H1 (cell line): ENCODE data around the gene UNK. TPM values are rescaled to one million over a fixed set of nuclear protein-coding genes. Genes with fewer than 3 reads are reported as not detected.

Experiments
- CTCF ChIA-PET: fragments of 300-600 bp; sonication (Branson Sonifier 250); formaldehyde crosslinking; loops from one replicate; lab custom pipeline; 2021; ENCODE audit not compliant: partially characterized antibody; lab: Charles Lee
- POLR2A ChIA-PET: fragments of 300-600 bp; sonication (Branson Sonifier 250); formaldehyde crosslinking; loops from one replicate; lab custom pipeline; 2021; ENCODE audit warnings: inconsistent platforms; ENCODE audit not compliant: partially characterized antibody; lab: Charles Lee
- DNase-seq, 2 experiments: peaks; one replicate each; pipeline versions ENCODE4 v3.0.0 to v3.0.0-alpha.2; 2010 to 2022; ENCODE audit warnings: low spot score in 2 of 2, low read depth in 1 of 2, mixed read lengths in 1 of 2
- FAIRE-seq: peaks from 2 replicates; lab custom pipeline; 2011; peaks lifted over from hg19 to GRCh38; lab: Jason Lieb, UNC
- H2AFZ ChIP-seq: 2 replicates; pipeline ENCODE4 v1.8.1; 2012; ENCODE audit warnings: low read length, inconsistent platforms
- H2AK5ac ChIP-seq: 2 replicates; pipeline ENCODE4 v1.6.1; 2013; ENCODE audit warnings: low read depth, low read length
- H2BK120ac ChIP-seq: replicated peaks from 2 replicates; pipeline ENCODE3; 2013; ENCODE audit warnings: low read depth, low read length, inconsistent platforms
- H2BK12ac ChIP-seq: 2 replicates; pipeline ENCODE4 v1.6.1; 2013; ENCODE audit warnings: low read depth, low read length
- H2BK15ac ChIP-seq: 2 replicates; pipeline ENCODE4 v1.6.1; 2013; ENCODE audit warnings: low read length
- H2BK20ac ChIP-seq: 2 replicates; pipeline ENCODE4 v1.6.1; 2013; ENCODE audit warnings: low read length
- H2BK5ac ChIP-seq: 2 replicates; pipeline ENCODE4 v1.6.1; 2013; ENCODE audit warnings: low read depth, low read length
- H3K14ac ChIP-seq: 2 replicates; pipeline ENCODE4 v1.6.1; 2013; ENCODE audit warnings: inconsistent platforms; ENCODE audit not compliant: insufficient read length
- H3K18ac ChIP-seq: 2 replicates; pipeline ENCODE4 v1.6.1; 2013; ENCODE audit warnings: low read length; ENCODE audit errors: extremely low read depth
- H3K23ac ChIP-seq: 2 replicates; pipeline ENCODE4 v1.6.1; 2013; ENCODE audit warnings: inconsistent platforms; ENCODE audit not compliant: insufficient read length
- H3K23me2 ChIP-seq: 2 replicates; pipeline ENCODE4 v1.6.1; 2013; ENCODE audit warnings: low read depth, low read length
- H3K27ac ChIP-seq: 2 replicates; pipeline ENCODE4 v1.6.1; 2011; ENCODE audit warnings: low read depth, low read length, inconsistent platforms
- H3K27me3 ChIP-seq, 4 experiments: replicated peaks in 1 of 4; 1 replicate in 1 of 4; 2 replicates in 3 of 4; pipeline versions ENCODE4 v1.6.1 to v1.8.1; 2011 to 2013; ENCODE audit warnings: low read length in 3 of 4, mild to moderate bottlenecking in 3 of 4, inconsistent platforms in 2 of 4, mixed read lengths in 2 of 4, moderate library complexity in 1 of 4; ENCODE audit not compliant: control insufficient read depth in 3 of 4, insufficient read depth in 3 of 4; ENCODE audit errors: extremely low read depth in 1 of 4
- H3K36me3 ChIP-seq, 4 experiments: 2 replicates each; pipeline versions ENCODE4 v1.6.1 to v1.8.1; 2011 to 2013; ENCODE audit warnings: mild to moderate bottlenecking in 4 of 4, low read length in 3 of 4, moderate library complexity in 2 of 4, control low read depth in 1 of 4, inconsistent platforms in 1 of 4; ENCODE audit not compliant: insufficient read depth in 4 of 4, control insufficient read depth in 2 of 4
- H3K4ac ChIP-seq: replicated peaks from 2 replicates; pipeline ENCODE3; 2013; ENCODE audit warnings: low read length, low read depth, mixed read lengths, inconsistent platforms; ENCODE audit not compliant: insufficient read length
- H3K4me1 ChIP-seq, 4 experiments: replicated peaks in 1 of 4; 1 replicate in 1 of 4; 2 replicates in 3 of 4; pipeline versions ENCODE4 v1.6.1 to v1.8.1; 2011 to 2013; ENCODE audit warnings: low read length in 3 of 4, inconsistent platforms in 2 of 4, mixed read lengths in 1 of 4; ENCODE audit not compliant: insufficient read depth in 4 of 4, control insufficient read depth in 3 of 4
- H3K4me2 ChIP-seq, 2 experiments: 2 replicates each; pipeline versions ENCODE4 v1.6.1 to v1.8.1; 2011 to 2013; ENCODE audit warnings: low read depth in 2 of 2, low read length in 2 of 2, control low read depth in 1 of 2, inconsistent platforms in 1 of 2, mild to moderate bottlenecking in 1 of 2; ENCODE audit not compliant: insufficient read depth in 1 of 2
- H3K4me3 ChIP-seq, 4 experiments: fragments of 200-600, 300-600 bp in 1 of 4; sonication (generic), shearing (Covaris generic), sonication (Bioruptor Twin) in 1 of 4; 2 replicates each; pipeline versions ENCODE4 v1.5.1 to v1.8.1; 2011 to 2016; ENCODE audit warnings: low read length in 4 of 4, low read depth in 3 of 4, control low read depth in 2 of 4, inconsistent platforms in 2 of 4, mild to moderate bottlenecking in 2 of 4, mixed read lengths in 1 of 4, moderate library complexity in 1 of 4; ENCODE audit not compliant: insufficient read depth in 2 of 4; ENCODE audit errors: extremely low read depth in 1 of 4
- H3K56ac ChIP-seq: replicated peaks from 2 replicates; pipeline ENCODE3; 2013; ENCODE audit warnings: low read depth, mild to moderate bottlenecking, mixed read lengths, low read length, inconsistent platforms; ENCODE audit not compliant: insufficient read length
- H3K79me1 ChIP-seq: 2 replicates; pipeline ENCODE4 v1.6.1; 2013; ENCODE audit warnings: low read depth, low read length, control low read depth
- H3K79me2 ChIP-seq, 2 experiments: 2 replicates each; pipeline versions ENCODE4 v1.6.1 to v1.8.1; 2012 to 2013; ENCODE audit warnings: low read length in 2 of 2, mild to moderate bottlenecking in 2 of 2, inconsistent platforms in 1 of 2; ENCODE audit not compliant: insufficient read depth in 2 of 2, control insufficient read depth in 1 of 2
- H3K9ac ChIP-seq, 4 experiments: replicated peaks in 1 of 4; 1 replicate in 1 of 4; 2 replicates in 3 of 4; pipeline versions ENCODE4 v1.6.1 to v1.8.1; 2011 to 2013; ENCODE audit warnings: low read depth in 3 of 4, low read length in 3 of 4, control low read depth in 2 of 4, mild to moderate bottlenecking in 2 of 4, moderate library complexity in 2 of 4, inconsistent platforms in 1 of 4; ENCODE audit errors: extremely low read depth in 1 of 4
- H3K9me3 ChIP-seq, 2 experiments: 2 replicates each; pipeline versions ENCODE4 v1.6.1 to v1.8.1; 2012 to 2013; ENCODE audit warnings: mild to moderate bottlenecking in 2 of 2, moderate library complexity in 2 of 2, control low read depth in 1 of 2, inconsistent platforms in 1 of 2, low read depth in 1 of 2, low read length in 1 of 2, mixed read lengths in 1 of 2; ENCODE audit not compliant: insufficient read depth in 2 of 2
- H4K20me1 ChIP-seq, 2 experiments: replicated peaks in 1 of 2; 2 replicates each; pipeline versions ENCODE3 to v1.8.1; 2011 to 2013; ENCODE audit warnings: inconsistent platforms in 2 of 2, low read length in 2 of 2, mild to moderate bottlenecking in 1 of 2; ENCODE audit not compliant: insufficient read depth in 2 of 2, control insufficient read depth in 1 of 2
- H4K5ac ChIP-seq: 2 replicates; pipeline ENCODE4 v1.6.1; 2013; ENCODE audit warnings: low read length, low read depth, mixed read lengths, inconsistent platforms; ENCODE audit not compliant: insufficient read length
- H4K8ac ChIP-seq: 2 replicates; pipeline ENCODE4 v1.8.0; 2013; ENCODE audit warnings: mild to moderate bottlenecking, moderate library complexity, low read length, inconsistent platforms; ENCODE audit not compliant: insufficient read depth; ENCODE audit errors: extremely low read depth
- H4K91ac ChIP-seq: replicated peaks from 2 replicates; pipeline ENCODE3; 2013; ENCODE audit warnings: low read length, mixed read lengths, inconsistent platforms; ENCODE audit not compliant: insufficient read length
- ATF2 ChIP-seq: IDR thresholded peaks from 2 replicates; pipeline ENCODE4 v1.6.1; 2012; ENCODE audit warnings: low read length, inconsistent platforms
- ATF3 ChIP-seq: IDR thresholded peaks from 2 replicates; pipeline ENCODE4 v1.6.1; 2011; ENCODE audit warnings: low read depth, mild to moderate bottlenecking, low read length; ENCODE audit not compliant: insufficient read depth
- CBX8 ChIP-seq: fragments of 300-800, 300-1000 bp; sonication (generic); IDR thresholded peaks from 2 replicates; pipeline ENCODE4 v1.7.1; 2016; ENCODE audit warnings: low read depth, low read length, borderline replicate concordance
- CHD1 ChIP-seq: IDR thresholded peaks from 2 replicates; pipeline ENCODE4 v1.6.1; 2012; ENCODE audit warnings: low read depth, low read length, improper control_type of control experiment
- GABPA ChIP-seq: IDR thresholded peaks from 2 replicates; pipeline ENCODE4 v1.6.1; 2011; ENCODE audit warnings: mild to moderate bottlenecking, low read length, moderate library complexity, borderline replicate concordance; ENCODE audit not compliant: insufficient read depth
- JUND ChIP-seq: IDR thresholded peaks from 2 replicates; pipeline ENCODE4 v1.6.1; 2011; ENCODE audit warnings: mild to moderate bottlenecking, improper control_type of control experiment, low read length
- PHF8 ChIP-seq: fragments of 200-600 bp; sonication (generic); conservative IDR thresholded peaks from 2 replicates; pipeline ENCODE4 v1.7.1; 2012; ENCODE audit warnings: low read depth, mild to moderate bottlenecking, inconsistent platforms, low read length, moderate library complexity
- POLR2A ChIP-seq, 2 experiments: IDR thresholded peaks; 1 replicate in 1 of 2; 2 replicates in 1 of 2; pipeline ENCODE4 v1.6.1; 2011; ENCODE audit warnings: low read depth in 2 of 2, low read length in 2 of 2, mild to moderate bottlenecking in 2 of 2; ENCODE audit errors: control extremely low read depth in 1 of 2
- POU5F1 ChIP-seq: IDR thresholded peaks from 2 replicates; pipeline ENCODE4 v1.6.1; 2011; ENCODE audit warnings: low read depth, mild to moderate bottlenecking, low read length, moderate library complexity
- RXRA ChIP-seq: IDR thresholded peaks from 2 replicates; pipeline ENCODE4 v1.6.1; 2011; ENCODE audit warnings: low read depth, mild to moderate bottlenecking, low read length, moderate library complexity; ENCODE audit not compliant: insufficient read depth
- SIX5 ChIP-seq: IDR thresholded peaks from 2 replicates; pipeline ENCODE4 v1.6.1; 2011; ENCODE audit warnings: mild to moderate bottlenecking, low read depth, low read length
- SP1 ChIP-seq: IDR thresholded peaks from 2 replicates; pipeline ENCODE4 v1.6.1; 2011; ENCODE audit warnings: low read depth, low read length
- SP2 ChIP-seq: IDR thresholded peaks from 2 replicates; pipeline ENCODE4 v1.6.1; 2012; ENCODE audit warnings: mild to moderate bottlenecking, low read length, inconsistent platforms
- WGBS, 2 experiments: shearing (Covaris generic) in 1 of 2; methylation state at CpG; one replicate each; pipeline versions ENCODE4 v1.1.6 to v1.1.7; 2013 to 2015; ENCODE audit warnings: low lambda C conversion rate in 2 of 2, mixed read lengths in 2 of 2, inconsistent platforms in 1 of 2, low coverage in 1 of 2, missing lambda C conversion rate in 1 of 2; ENCODE audit not compliant: insufficient replicate concordance in 2 of 2, insufficient coverage in 1 of 2, insufficient read length in 1 of 2; ENCODE audit errors: extremely low coverage in 1 of 2, missing lambda C conversion rate in 1 of 2; 5-methylcytosine and 5-hydroxymethylcytosine counted together
- polyA plus RNA-seq, 7 experiments: library from polyadenylated mRNA; depleted of rRNA in 3 of 7; stranded (reverse) in 5 of 7; unstranded in 2 of 7; fragments of >200 nt in 5 of 7; fragments of 200-250 nt in 2 of 7; gene quantifications; 1 replicate in 5 of 7; 2 replicates in 1 of 7; 4 replicates in 1 of 7; pipeline versions ENCODE4 v1.2.1 to v1.2.3, GENCODE V29; 2011 to 2013; ENCODE audit warnings: missing spikeins in 2 of 7, mixed read lengths in 2 of 7
- total RNA-seq: library from RNA; stranded (reverse); fragmentation: NEBNext Ultra II Directional; extraction: Animal tissue kit (Norgen Biotek cat#: 25700); gene quantifications from 2 replicates; pipeline ENCODE4 v1.2.1, GENCODE V29; 2021

The UNK gene
- total and polyA plus RNA-seq, 2 of the 8 experiments (the other 6 are each of a cell fraction or from before 2014, with no cell fraction given): 24.2 to 33.3 TPM

GRCh38 chr17:75767881-75768280 lies 16.7 kb upstream of the UNK start:
- no peak overlapping the region for H4K91ac ChIP-seq
- H3K23ac ChIP-seq: no peak overlapping the region
- no peak overlapping the region for H2AFZ ChIP-seq
- H3K23me2 ChIP-seq: peaks cover 3% of the 10 kb centered on the region; the same call in 1 of the 2 replicates
- CTCF ChIA-PET: interaction anchor here (0.9 to 21.4 kb wide), 4 partner anchors 10 to 148 kb away, joined by 3 to 359 read pairs (median 4); partner anchors contain the start of gene GALK1
- no peak overlapping the region for H4K5ac ChIP-seq
- no peaks in the 10 kb centered on the region for H3K79me1 ChIP-seq
- no peak for FAIRE-seq
- no peak overlapping the region for H3K4me2 ChIP-seq
- no peak overlapping the region for H3K18ac ChIP-seq
- H3K4me3 ChIP-seq: no peak overlapping the region
- no peak overlapping the region for H3K14ac ChIP-seq
- H2BK5ac ChIP-seq: no peak overlapping the region
- peaks cover 0 to 2% (median 0%) of the 10 kb centered on the region in 4 experiments; a peak in 1 of 7 replicates for H3K27me3 ChIP-seq
- H2AK5ac ChIP-seq: no peak overlapping the region
- no peak overlapping the region for H2BK12ac ChIP-seq
- no peak overlapping the region for H4K8ac ChIP-seq
- H3K36me3 ChIP-seq: no peaks in the 10 kb centered on the region
- H3K27ac ChIP-seq: no peak overlapping the region
- H2BK15ac ChIP-seq: no peak overlapping the region
- H4K20me1 ChIP-seq: no peaks in the 10 kb centered on the region
- no peak overlapping the region for H2BK20ac ChIP-seq
- no peak overlapping the region for H3K9ac ChIP-seq
- no peaks in the 10 kb centered on the region for H3K79me2 ChIP-seq
- POLR2A ChIA-PET: interaction anchor here (0.6 to 4.9 kb wide), 4 partner anchors 9 to 101 kb away, joined by 3 to 47 read pairs (median 4); partner anchors contain the start of gene UNK
- DNase-seq: no peak
- H3K4ac ChIP-seq: no peak overlapping the region
- H3K9me3 ChIP-seq: no peaks in the 10 kb centered on the region
- peaks cover 0 to 8% (median 6%) of the 10 kb centered on the region in 4 experiments; a peak in 5 of 7 replicates for H3K4me1 ChIP-seq
- WGBS, 2 experiments: 98% methylated on average over 8 of the region's 8 CpGs; no CpG with 5 or more reads in 1 of the 2 experiments
- no peak overlapping the region for H2BK120ac ChIP-seq
- no peak overlapping the region for H3K56ac ChIP-seq
- TF ChIP-seq POU5F1: no peak
- no peak for TF ChIP-seq SP2
- TF ChIP-seq CBX8: no peak
- no peak for TF ChIP-seq RXRA
- TF ChIP-seq PHF8: no peak
- no peak for TF ChIP-seq GABPA
- no peak for TF ChIP-seq POLR2A (IDR thresholded peaks at IDR 0.05; ENCODE audit: control extremely low read depth in 1 of 2, low read depth in 2 of 2, low read length in 2 of 2)
- TF ChIP-seq CHD1: no peak
- no peak for TF ChIP-seq SP1
- TF ChIP-seq JUND: no peak
- no peak for TF ChIP-seq ATF3
- TF ChIP-seq SIX5: no peak
- no peak for TF ChIP-seq ATF2
